MM.1S (cell line): Measurements from ENCODE around the gene EXOC6.

Experiments
- CTCF ChIP-seq: fragments of 300-600 bp; sonication (generic); IDR thresholded peaks from 2 replicates; pipeline ENCODE4 v1.5.1; 2016; ENCODE audit warnings: antibody characterized with exemption, low read length, mixed read lengths
- EZH2 ChIP-seq: fragments of 300-600 bp; sonication (generic); optimal IDR thresholded peaks from 2 replicates; pipeline ENCODE3; 2017; ENCODE audit warnings: low read depth, mild to moderate bottlenecking, antibody characterized with exemption, low read length, mixed read lengths
- EZH2phosphoT487 ChIP-seq: fragments of 300-600 bp; sonication (generic); IDR thresholded peaks from 2 replicates; pipeline ENCODE4 v1.6.1; 2018; ENCODE audit warnings: antibody characterized with exemption, low read length

DNA sequence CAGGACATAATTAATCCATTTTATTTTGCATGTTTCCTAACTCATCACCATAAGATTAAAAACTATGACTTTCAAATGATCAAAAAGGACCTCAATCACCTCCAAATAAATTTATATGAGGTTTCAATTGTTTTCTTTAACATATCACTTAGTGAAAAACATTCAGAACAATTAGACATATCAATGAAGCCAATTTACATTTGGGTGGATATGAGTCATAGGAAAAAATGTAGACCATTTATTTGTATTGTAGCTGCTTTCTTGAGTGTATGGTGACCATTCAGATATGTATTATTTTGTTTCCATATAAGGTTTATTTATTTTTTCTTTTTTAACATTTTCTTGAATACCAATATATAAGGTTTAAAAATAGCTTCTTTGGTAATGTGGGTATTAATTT is 13.3 kb upstream of the EXOC6 start:
- TF ChIP-seq CTCF (no peak), EZH2phosphoT487 (no peak), EZH2 (no peak)
